T-cell (primary cell): Measurements from ENCODE around the gene ZG16B. TPM values are rescaled to one million over a fixed set of nuclear protein-coding genes. Genes with fewer than 3 reads are reported as not detected.

Source experiments
- ATAC-seq, 4 experiments: fragments of 200-7000 bp in 3 of 4; fragments of 150-1000 bp in 1 of 4; cut with Tn5 transposase; replicated peaks in 1 of 4; 1 replicate in 3 of 4; 2 replicates in 1 of 4; pipeline ENCODE4 v1.10.0; 2021; ENCODE audit warnings: moderate library complexity in 3 of 4, mild to moderate bottlenecking in 2 of 4, moderate number of reproducible peaks in 1 of 4
- CTCF ChIA-PET, 2 donors: fragments of 300-600 bp; sonication (Branson Sonifier 250); formaldehyde crosslinking; loops; one replicate each; lab custom pipeline; 2022; ENCODE audit warnings: antibody characterized with exemption in 2 of 2; lab: Charles Lee
- POLR2A ChIA-PET, 2 donors: fragments of 300-600 bp; sonication (Branson Sonifier 250); formaldehyde crosslinking; loops; one replicate each; lab custom pipeline; 2022; ENCODE audit warnings: antibody characterized with exemption in 2 of 2; lab: Charles Lee
- DNase-seq, 35 experiments: peaks; one replicate each; pipeline versions ENCODE4 v3.0.0 to v3.0.0-alpha.2; 2013 to 2023
- H3K27ac ChIP-seq: one replicate; pipeline ENCODE4 v1.5.1; 2013; ENCODE audit warnings: low read length
- H3K27me3 ChIP-seq, 2 experiments: replicated peaks in 1 of 2; 1 replicate in 1 of 2; 2 replicates in 1 of 2; pipeline versions ENCODE4 v1.6.1 to v1.7.0; 2013; ENCODE audit warnings: low read length in 1 of 2, mixed read lengths in 1 of 2; ENCODE audit not compliant: control insufficient read depth in 2 of 2, insufficient read depth in 2 of 2; ENCODE audit errors: extremely low read depth in 1 of 2
- H3K36me3 ChIP-seq, 2 donors: 1 replicate in 1 of 2; 2 replicates in 1 of 2; pipeline versions ENCODE4 v1.6.1 to v1.7.0; 2013; ENCODE audit warnings: low read length in 1 of 2; ENCODE audit not compliant: control insufficient read depth in 2 of 2, insufficient read depth in 1 of 2; ENCODE audit errors: extremely low read depth in 1 of 2
- H3K4me1 ChIP-seq, 2 experiments: 1 replicate in 1 of 2; 2 replicates in 1 of 2; pipeline versions ENCODE4 v1.6.1 to v1.7.0; 2013; ENCODE audit warnings: low read length in 2 of 2, mixed read lengths in 1 of 2; ENCODE audit not compliant: insufficient read depth in 2 of 2, control insufficient read depth in 1 of 2; ENCODE audit errors: extremely low read depth in 1 of 2
- H3K4me3 ChIP-seq, 2 donors: 1 replicate in 1 of 2; 2 replicates in 1 of 2; pipeline versions ENCODE4 v1.5.1 to v1.7.0; 2013; ENCODE audit warnings: mild to moderate bottlenecking in 2 of 2, low read length in 1 of 2, moderate library complexity in 1 of 2; ENCODE audit not compliant: control insufficient read depth in 1 of 2; ENCODE audit errors: extremely low read depth in 1 of 2
- H3K9me3 ChIP-seq: 2 replicates; pipeline ENCODE4 v1.7.0; 2013
- H3K27ac Mint-ChIP-seq, 2 donors: one replicate each; pipeline ENCODE4 v1.8.0; 2020 to 2021; ENCODE audit warnings: mild to moderate bottlenecking in 2 of 2, mixed read lengths in 2 of 2
- H3K27me3 Mint-ChIP-seq, 2 donors: one replicate each; pipeline ENCODE4 v1.8.0; 2021 to 2022; ENCODE audit warnings: mixed read lengths in 2 of 2
- H3K36me3 Mint-ChIP-seq: one replicate; pipeline ENCODE4 v1.8.0; 2021; ENCODE audit warnings: mixed read lengths
- H3K4me1 Mint-ChIP-seq, 3 donors: one replicate each; pipeline ENCODE4 v1.8.0; 2020 to 2022; ENCODE audit warnings: mixed read lengths in 3 of 3, mild to moderate bottlenecking in 1 of 3
- H3K4me3 Mint-ChIP-seq, 3 donors: one replicate each; pipeline ENCODE4 v1.8.0; 2020 to 2022; ENCODE audit warnings: mild to moderate bottlenecking in 3 of 3, mixed read lengths in 3 of 3, moderate library complexity in 3 of 3
- H3K9me3 Mint-ChIP-seq, 3 donors: one replicate each; pipeline ENCODE4 v1.8.0; 2020 to 2022; ENCODE audit warnings: mixed read lengths in 3 of 3
- WGBS: methylation state at CpG from one replicate; pipeline ENCODE4 v1.1.5; 2013; ENCODE audit warnings: missing lambda C conversion rate; ENCODE audit not compliant: insufficient coverage; 5-methylcytosine and 5-hydroxymethylcytosine counted together
- total RNA-seq, 35 experiments: library from RNA in 6 of 35; stranded (reverse) in 6 of 35; fragments of 120-200 nt in 1 of 35; gene quantifications; one replicate each; pipeline versions ENCODE4 v1.2.1 to v1.2.4 and lab custom pipeline; 2013 to 2026

Gene ZG16B
- total RNA-seq, 5 donors from 2014 or later (not counting 1 experiment from before 2014, with no cell fraction given): 0.43 TPM; not detected in 4

DNA sequence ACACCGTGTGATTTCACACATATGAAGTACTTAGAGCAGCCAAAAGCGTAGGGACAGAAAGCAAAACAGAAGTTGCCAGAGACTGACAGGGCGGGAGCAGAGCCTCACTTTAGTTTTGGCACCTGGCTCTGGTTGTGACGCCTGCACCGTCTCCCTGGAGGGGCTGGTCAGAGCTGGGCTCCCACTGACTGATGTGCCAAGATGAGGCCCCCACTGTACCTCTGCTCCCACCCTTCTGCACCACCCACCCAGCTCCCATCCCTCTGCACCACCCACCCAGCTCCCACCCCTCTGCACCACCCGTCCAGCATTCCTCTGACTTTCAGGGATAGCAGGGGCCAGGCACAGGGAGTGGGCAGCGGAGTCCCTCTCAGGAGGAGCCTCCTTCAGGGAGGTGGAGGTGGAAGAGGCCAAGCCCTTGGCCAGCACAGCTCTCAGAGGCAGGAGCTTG lies 16.3 kb upstream of the ZG16B start:
- DNase-seq: no peak
- H3K9me3 ChIP-seq: no peaks in the 10 kb centered on the region
- CTCF ChIA-PET: no interaction called here

DNA sequence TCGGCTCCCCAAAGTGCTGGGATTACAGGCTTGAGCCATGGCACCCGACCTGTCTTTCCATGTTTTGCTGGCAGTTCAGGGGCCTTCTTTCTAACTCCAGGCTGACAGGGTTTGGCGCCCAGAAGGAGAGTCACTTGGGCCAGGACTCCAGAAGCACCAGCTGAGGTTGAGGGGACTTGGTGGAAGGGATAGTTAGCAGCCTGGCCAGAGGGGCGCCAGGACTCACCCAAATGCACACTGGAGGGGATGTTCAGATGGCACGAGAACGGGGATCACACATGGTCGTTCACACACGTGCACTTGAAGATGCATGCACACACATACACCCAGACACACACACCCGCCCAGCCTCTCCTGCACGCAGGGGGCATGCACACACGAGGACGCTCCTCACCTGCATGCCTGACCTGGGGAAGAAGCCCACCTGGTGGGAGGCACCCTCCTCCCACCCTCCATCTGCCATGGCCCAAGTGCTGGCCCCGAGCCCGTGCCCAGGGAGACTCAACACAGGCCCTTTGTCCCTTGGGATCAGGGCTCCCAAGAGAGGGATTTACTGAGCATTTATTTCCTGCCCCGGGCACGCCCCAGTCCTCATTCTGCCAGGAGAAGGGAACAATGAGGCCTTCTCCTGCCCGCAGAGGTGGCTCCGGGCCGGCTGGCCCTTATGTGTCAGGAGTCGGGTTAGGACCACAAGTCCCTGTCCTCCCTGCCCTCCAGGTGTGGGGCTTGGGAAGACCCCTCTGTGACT lies 15.4 kb upstream of the ZG16B start:
- DNase-seq: no peak
- Mint-ChIP-seq H3K4me3 (no peak overlapping the region), H3K27ac (no peak overlapping the region), H3K27me3 (peaks cover 8 to 32% of the 10 kb centered on the region in 2 donors), H3K36me3 (no peaks in the 10 kb centered on the region), H3K9me3 (no peaks in the 10 kb centered on the region), H3K4me1 (no peaks in the 10 kb centered on the region)
- no peak for ATAC-seq
- ChIA-PET CTCF (no interaction called here), POLR2A (no interaction called here)
- Histone ChIP-seq H3K4me3 (no peak overlapping the region), H3K27me3 (peaks cover 0 to 50% of the 10 kb centered on the region in 2 experiments), H3K36me3 (no peaks in the 10 kb centered on the region), H3K9me3 (no peaks in the 10 kb centered on the region), H3K27ac (no peak overlapping the region), H3K4me1 (peaks cover 0 to 5% of the 10 kb centered on the region in 2 experiments)
- WGBS: 89% methylated on average over 14 of the region's 20 CpGs

More for the DNA sequence above, 16.3 kb upstream of the ZG16B start:
- Mint-ChIP-seq H3K27ac (no peak overlapping the region), H3K4me3 (no peak overlapping the region), H3K9me3 (peaks cover 0 to 3% (median 0%) of the 10 kb centered on the region in 3 donors), H3K36me3 (no peaks in the 10 kb centered on the region), H3K27me3 (peaks cover 8 to 38% of the 10 kb centered on the region in 2 donors), H3K4me1 (no peaks in the 10 kb centered on the region)
- no peaks in the 10 kb centered on the region for H3K36me3 ChIP-seq
- no peak for ATAC-seq
- H3K27me3 ChIP-seq: peaks cover 0 to 41% of the 10 kb centered on the region in 2 experiments
- POLR2A ChIA-PET: no interaction called here
- no peak overlapping the region for H3K27ac ChIP-seq
- WGBS: 68% methylated on average over 6 of the region's 7 CpGs
- no peak overlapping the region for H3K4me3 ChIP-seq
- H3K4me1 ChIP-seq: peaks cover 0 to 5% of the 10 kb centered on the region in 2 experiments

DNA sequence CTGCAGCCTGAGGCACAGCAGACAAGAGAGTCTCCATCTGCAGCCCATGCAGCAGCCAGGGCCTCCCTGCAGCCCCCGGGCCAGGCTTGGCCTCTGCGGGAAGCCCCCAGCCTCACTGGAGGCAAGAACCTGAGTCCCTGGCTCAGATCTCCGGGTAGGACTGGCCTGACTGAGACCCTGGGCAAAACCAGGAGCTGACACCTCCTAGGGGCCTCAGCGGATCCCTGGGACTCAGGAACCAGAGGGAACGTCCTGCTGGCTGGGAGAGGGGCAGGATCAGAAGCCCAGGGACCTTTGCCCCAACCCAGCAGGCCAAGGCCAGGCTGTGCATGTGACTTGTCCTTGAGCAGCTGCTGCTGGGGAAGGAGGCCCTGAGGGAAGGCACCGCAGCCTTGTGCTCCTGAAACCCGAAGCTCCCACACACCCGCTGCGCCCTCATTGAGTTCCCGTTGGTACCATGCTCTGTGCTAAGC lies 14.8 kb upstream of the ZG16B start:
- Mint-ChIP-seq H3K27me3 (peaks cover 5 to 29% of the 10 kb centered on the region in 2 donors), H3K4me1 (no peaks in the 10 kb centered on the region), H3K27ac (no peak overlapping the region), H3K4me3 (no peak overlapping the region), H3K36me3 (no peaks in the 10 kb centered on the region), H3K9me3 (no peaks in the 10 kb centered on the region)
- no peaks in the 10 kb centered on the region for H3K36me3 ChIP-seq
- no peak overlapping the region for H3K4me3 ChIP-seq
- H3K9me3 ChIP-seq: no peaks in the 10 kb centered on the region
- peaks cover 0 to 52% of the 10 kb centered on the region in 2 experiments for H3K27me3 ChIP-seq
- H3K4me1 ChIP-seq: peaks cover 0 to 5% of the 10 kb centered on the region in 2 experiments
- ChIA-PET CTCF (interaction anchor here in 1 of 2 donors (0.6 kb wide), 1 partner anchor 104 kb away, joined by 5 read pairs; no protein-coding TSS in a partner anchor), POLR2A (no interaction called here)
- ATAC-seq (no peak), DNase-seq (no peak)
- WGBS: 79% methylated on average over 10 of the region's 10 CpGs
- H3K27ac ChIP-seq: no peak overlapping the region

DNA sequence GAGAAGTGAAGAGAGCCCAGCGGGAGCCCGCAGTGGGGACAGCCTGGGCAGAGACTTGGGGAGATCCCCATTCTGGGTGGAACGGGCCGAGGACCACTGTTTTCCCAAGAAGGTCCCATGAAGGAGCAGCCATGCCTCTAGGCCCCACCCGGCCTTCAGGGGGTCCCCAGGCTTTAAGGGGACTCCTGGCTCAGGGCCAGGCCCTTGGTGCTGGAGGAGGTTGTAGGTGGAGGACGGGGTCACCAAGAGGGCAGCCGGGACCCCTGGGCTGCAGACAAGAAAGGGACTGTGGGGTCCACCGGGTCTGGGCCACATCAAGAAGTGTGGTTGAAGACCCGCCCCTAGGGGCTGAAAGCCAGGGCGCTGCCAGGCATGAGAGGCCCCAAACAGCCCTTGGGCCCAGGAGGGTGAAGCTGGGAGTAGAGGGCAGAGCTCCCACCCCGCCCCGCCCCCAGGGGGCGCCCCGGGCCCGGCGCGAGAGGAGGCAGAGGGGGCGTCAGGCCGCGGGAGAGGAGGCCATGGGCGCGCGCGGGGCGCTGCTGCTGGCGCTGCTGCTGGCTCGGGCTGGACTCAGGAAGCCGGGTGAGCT lies 13.3 kb upstream of the ZG16B start, which contains the start of gene PRSS21:
TSS of gene PRSS21 (plus strand) at position 487 of the 589 bp plus-strand sequence. CDS start at position 519, 32 bp downstream.
- 77% methylated on average over 17 of the region's 28 CpGs for WGBS
- Histone ChIP-seq H3K4me3 (no peak within 1 kb of the TSS), H3K36me3 (no peaks in the 10 kb centered on the region), H3K27me3 (peaks cover 0 to 46% of the 10 kb centered on the region in 2 experiments), H3K27ac (no peak within 1 kb of the TSS), H3K9me3 (no peaks in the 10 kb centered on the region), H3K4me1 (peaks cover 0 to 5% of the 10 kb centered on the region in 2 experiments)
- DNase-seq (peak in 14 of 35 experiments; percentile 13 to 46 (median 30)), ATAC-seq (peak; percentile 45 to 79 (median 56))
- H3K27me3 Mint-ChIP-seq: peaks cover 0 to 20% of the 10 kb centered on the region in 2 donors
- H3K9me3 Mint-ChIP-seq: no peaks in the 10 kb centered on the region
- peak within 1 kb of the TSS in 1 of 3 donors; percentile 31 for H3K4me3 Mint-ChIP-seq
- ChIA-PET CTCF (interaction anchor here in 1 of 2 donors (0.6 kb wide), 1 partner anchor 41 kb away, joined by 4 read pairs; the partner anchor contains the start of gene PRSS22), POLR2A (no interaction called here)
- no peaks in the 10 kb centered on the region for H3K4me1 Mint-ChIP-seq
- peak within 1 kb of the TSS in 1 of 2 donors; percentile 22 for H3K27ac Mint-ChIP-seq
- no peaks in the 10 kb centered on the region for H3K36me3 Mint-ChIP-seq

DNA sequence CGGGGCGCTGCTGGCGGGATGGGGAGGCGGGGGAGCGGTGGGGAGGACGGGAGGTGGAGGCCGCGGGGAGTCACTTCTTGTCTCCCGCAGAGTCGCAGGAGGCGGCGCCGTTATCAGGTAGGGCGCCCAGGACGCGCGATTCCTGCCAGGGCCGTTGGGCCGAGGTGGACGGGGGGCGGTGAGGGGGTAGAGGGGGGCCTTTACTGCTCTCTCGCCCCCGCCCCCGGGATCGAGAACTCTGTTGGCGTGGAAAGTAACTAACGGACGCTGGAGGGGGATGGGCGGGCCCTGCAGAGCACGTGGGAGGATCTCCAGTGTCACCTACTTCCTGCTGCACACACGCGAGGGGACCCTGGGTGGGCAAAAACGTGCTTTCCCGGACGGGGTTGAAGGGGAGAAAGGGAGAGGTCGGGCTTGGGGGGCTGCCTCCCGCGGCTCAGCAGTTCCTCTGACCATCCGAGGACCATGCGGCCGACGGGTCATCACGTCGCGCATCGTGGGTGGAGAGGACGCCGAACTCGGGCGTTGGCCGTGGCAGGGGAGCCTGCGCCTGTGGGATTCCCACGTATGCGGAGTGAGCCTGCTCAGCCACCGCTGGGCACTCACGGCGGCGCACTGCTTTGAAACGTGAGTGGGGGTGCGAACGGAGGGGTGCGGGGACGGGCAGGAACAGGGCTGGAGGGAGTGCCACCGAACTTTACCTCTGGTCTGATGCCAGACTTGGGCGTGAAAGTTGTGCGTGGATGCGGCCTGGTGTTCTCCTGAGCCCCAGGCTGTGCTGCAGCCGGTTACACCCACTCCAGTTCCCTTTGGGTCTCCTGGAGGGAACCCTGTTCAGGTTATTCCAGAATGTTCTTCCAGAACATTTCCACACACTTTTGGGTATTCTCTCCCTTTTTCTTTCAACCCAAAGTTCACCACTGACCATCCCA lies 12.5 kb upstream of the ZG16B start:
- Mint-ChIP-seq H3K4me3 (peak overlapping the region in 1 of 3 donors; percentile 31), H3K27me3 (peaks cover 0 to 16% of the 10 kb centered on the region in 2 donors), H3K27ac (no peak overlapping the region), H3K9me3 (no peaks in the 10 kb centered on the region), H3K36me3 (no peaks in the 10 kb centered on the region), H3K4me1 (no peaks in the 10 kb centered on the region)
- Histone ChIP-seq H3K27ac (no peak overlapping the region), H3K4me3 (no peak overlapping the region), H3K27me3 (peaks cover 0 to 39% of the 10 kb centered on the region in 2 experiments), H3K4me1 (peaks cover 0 to 5% of the 10 kb centered on the region in 2 experiments), H3K9me3 (no peaks in the 10 kb centered on the region), H3K36me3 (no peaks in the 10 kb centered on the region)
- ChIA-PET CTCF (interaction anchor here in 1 of 2 donors (0.6 kb wide), 1 partner anchor 41 kb away, joined by 4 read pairs; the partner anchor contains the start of gene PRSS22), POLR2A (no interaction called here)
- DNase-seq (no peak), ATAC-seq (peak in 2 of 4 experiments; percentile 8 to 34)
- WGBS: 92% methylated on average over 39 of the region's 68 CpGs
